IPS-NIHi7 (cell line): ENCODE data around the gene PIK3R3.

Experiments
- DNase-seq: peaks from one replicate; pipeline ENCODE4 v3.0.0; 2012; ENCODE audit warnings: mixed read lengths; ENCODE audit errors: extremely low spot score

Gene PIK3R3

DNA sequence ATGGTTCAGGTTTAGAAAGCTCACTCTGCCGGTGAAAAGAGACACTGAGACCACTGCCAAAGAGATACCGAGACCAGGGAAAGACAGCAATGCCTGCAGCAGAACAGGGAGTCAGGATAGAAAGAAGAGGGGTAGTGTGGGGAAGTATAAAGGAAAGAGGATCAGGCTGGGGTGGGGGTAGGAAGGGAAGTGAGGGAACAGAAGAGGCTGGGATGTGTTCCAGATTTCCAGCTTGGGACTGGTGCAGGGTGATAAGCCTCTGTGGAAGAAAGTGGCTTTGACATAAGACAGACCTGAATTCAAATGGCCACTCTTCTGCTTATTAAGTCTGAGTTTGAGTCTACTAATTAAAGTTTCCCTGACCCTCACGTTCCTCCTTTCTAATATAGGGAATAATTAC, 105.9 kb downstream of the PIK3R3 start:
- DNase-seq = no peak

DNA sequence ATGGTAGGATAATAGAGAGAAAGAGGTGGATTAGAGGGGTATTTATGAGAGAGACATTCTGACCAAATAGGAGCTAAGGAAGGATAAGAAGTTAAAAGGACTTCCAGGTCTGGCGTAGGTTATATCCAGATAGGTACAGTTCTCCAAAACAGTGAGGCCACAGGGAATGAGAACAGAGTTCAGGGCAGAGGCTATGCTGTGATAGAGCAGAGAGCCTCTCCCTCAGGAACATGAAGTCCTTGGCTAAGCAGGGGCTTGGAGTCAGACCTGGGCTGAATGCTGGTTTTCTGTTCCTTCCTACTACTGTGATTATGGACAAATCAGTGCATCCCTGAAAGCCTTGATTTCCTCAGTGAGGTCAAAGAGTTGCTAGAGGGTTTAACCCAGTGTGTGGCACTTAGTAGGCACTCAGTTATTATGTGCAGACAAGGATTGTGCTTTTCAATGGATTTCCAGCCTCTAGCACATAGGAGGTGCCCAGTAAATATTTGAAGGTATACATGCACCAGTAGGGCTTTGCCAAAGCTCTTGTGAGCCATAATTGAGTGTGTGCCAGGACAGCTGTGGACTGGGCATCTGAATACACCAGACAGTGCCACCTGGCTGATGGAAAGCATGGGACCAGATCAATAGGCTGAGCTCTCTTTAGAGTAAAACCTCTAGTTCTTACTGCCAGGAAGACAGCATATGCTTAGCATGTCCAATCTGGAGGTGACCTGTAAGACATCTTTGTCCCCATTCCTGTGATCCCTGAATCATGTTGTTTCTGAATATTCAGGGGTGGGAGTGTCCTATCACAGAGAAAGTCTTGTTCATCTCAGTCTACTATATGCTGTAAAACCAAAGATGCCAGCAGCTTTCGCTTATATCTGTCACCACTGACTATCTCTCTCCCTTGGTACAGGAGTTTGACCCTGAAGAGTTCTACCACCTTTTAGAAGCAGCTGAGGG, 111.1 kb downstream of the PIK3R3 start:
- DNase-seq = no peak

DNA sequence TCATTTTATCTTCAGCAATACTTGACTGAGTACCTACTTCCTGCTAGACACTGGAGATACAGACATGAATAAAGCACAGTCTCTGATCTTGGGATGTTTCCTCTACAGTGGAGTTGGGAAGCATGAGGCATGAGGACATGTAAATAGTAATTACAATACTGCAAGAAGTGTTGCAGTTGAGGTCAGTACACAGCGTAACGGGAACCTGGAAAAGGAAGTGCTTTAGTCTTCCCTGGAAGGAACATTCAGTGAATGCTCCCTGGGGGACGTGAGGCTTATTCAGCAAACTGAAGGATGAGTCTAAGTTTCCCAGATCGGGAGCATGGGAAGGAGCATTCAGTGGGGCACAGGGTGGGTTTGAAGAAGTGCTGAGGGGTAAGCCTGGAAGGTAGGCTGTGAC, 112.4 kb downstream of the PIK3R3 start:
- DNase-seq = no peak

DNA sequence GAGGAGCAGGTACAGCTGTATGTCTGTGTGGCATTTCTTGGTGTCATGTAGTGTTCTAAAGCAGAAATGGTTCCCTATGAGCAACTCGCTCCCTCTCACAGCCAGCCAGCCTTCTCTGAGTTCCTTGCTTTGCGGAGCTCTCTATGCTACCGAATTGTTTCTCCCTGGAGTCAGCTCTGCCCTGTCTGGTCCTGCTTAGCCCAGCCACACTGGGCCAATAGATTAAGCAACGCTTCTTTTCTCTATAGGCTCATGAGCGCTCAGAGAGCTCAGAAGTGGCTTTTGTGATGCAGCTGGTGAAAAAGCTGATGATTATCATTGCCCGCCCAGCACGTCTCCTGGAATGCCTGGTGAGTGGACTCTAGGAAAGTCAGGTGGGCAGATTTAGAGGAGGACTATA, 113.1 kb downstream of the PIK3R3 start:
- DNase-seq = no peak

DNA sequence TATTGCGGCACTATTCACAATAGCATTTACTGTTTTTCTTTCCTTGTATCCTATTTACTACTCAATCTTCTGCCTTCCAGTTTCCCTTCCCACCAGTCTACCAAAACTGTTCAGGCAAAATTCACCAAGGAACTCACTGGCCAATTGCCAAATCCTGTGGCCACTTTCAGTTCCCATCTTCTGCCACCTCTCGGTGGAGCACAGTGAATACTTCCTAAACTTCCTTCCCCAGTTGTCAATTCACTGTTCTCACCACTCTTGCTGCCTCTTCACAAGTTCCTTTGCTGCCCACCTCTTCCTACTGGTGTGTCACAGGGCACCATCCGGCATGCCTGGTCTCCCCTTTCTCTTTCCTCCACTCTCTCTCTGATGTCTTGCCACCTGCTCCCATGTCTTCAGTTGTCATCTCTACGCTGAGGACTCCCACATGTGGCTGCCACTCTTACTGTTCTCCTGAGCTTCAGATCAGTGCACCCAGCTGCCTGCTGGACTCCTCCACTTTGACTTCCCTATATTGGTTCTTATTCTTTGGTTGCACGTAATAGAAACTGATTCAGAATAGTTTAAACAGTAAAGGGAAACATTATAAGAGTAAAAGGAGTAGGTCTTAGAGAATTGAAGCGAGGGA, 114.4 kb downstream of the PIK3R3 start:
- DNase-seq = no peak

DNA sequence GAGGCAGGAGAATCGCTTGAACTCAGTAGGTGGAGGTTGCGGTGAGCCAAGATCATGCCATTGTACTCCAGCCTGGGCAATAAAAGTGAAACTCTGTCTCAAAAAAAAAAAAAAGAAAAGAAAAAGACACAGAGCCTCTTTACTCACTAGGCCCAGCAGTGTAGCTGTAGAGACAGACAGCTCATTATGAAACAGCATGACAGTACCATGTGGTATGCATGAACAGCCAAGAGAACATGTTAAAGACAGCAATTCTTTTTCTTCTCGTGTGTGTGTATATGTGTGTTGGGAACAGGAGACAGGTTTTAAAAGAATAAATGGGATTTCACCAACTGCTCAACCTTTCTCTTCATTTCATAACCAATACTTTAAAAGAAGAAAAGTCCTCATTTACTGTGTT, 118.8 kb downstream of the PIK3R3 start:
- no peak for DNase-seq

DNA sequence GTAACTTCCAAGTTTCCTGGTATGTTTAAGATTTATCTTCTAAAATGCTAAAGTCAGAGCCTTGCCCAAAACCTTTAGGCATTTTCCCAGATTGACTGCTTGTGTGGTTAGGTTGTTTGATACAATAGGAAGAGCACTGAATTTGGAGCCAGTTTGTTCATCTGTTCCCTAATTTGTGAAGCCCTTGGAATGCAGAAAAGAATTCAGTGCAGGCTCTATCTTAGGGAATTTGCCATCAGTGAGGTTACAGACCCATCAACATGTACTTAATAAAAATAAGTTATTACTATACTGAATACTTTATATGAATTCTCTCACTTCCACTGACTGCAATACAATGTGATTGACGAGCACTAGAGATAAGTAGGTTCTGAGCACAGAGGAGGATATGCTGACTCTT, 120.2 kb downstream of the PIK3R3 start:
- no peak for DNase-seq

DNA sequence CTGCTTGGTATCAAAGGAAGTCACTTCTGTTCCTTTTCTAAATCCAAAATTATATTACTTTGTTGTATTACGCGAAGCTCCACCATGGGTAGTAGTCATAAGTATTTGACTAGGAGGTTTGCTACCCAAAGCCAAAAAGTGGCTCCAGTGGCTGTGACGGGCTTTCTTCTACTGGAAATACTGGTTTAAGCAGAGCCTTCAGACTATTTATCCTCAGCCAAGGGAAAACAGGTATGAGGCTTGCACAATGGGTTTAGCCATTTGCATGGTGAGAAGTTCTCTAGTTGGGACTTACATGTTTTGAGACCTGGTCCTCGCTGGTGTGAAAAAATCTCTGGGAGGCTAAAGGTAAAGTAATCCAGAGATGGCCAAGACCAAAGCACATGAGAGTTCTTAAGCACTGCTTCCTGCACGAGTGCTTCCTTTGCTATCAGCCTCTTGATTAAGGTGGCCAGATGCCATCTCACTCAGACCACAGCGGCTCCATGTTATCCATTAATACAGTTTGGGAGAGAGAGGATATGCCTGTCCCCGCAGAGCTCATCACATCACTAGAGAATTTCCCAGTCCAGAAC, 121.2 kb downstream of the PIK3R3 start:
- DNase-seq = no peak

DNA sequence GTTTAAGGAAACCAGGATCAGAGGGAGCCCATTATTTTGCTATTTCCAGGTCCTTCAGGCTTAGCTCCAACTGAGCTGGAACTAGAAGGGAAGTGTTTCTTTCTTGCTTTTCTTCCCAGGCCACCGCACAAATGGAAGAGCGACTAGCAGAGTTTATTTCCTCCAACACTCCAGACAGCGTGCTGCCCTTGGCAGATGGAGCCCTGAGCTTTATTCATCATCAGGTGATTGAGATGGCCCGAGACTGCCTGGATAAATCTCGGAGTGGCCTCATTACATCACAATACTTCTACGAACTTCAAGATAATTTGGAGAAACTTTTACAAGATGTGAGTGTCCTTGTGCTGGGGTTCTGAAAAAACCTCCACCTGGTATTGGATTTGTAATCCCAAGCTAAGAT, 121.8 kb downstream of the PIK3R3 start:
- no peak for DNase-seq

DNA sequence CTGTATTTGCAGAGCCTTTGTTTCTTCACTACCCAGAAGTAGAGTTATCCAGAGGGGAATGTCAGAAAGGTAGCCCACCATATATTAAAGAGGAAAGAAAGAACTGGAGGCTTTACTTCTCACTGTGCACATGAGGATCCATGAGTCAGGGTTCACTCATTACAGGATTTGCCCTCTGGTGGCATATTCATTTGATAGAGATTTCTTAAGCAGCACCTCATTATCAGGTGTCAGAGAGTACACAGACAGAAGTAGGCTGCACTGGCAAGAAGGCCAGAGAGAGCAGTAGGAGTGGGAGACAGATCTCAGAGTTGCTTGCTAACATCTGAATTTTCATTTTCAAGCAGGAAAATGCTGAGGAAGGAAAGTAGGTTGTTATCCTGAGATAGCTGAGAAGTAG, 123.8 kb downstream of the PIK3R3 start:
- no peak for DNase-seq

DNA sequence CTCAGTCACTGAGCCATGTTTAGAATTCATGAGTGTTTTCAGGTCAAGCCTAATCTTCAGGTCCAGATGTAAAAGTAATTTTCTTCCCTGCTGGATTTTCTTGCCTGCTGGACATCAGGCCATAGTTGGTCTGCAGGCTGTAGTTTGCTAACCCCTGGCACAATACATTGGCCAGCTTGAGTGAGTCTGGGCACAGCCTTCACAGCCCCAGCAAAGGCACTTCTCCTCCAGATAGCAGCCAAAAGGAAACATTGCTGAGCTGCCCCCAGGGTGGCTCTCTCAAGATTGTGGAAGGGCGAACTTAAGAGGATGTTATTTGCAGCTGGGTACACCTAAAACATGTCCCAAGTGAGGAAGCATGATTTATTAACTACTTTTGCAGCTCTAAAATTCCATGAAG, 126.8 kb downstream of the PIK3R3 start:
- no peak for DNase-seq

DNA sequence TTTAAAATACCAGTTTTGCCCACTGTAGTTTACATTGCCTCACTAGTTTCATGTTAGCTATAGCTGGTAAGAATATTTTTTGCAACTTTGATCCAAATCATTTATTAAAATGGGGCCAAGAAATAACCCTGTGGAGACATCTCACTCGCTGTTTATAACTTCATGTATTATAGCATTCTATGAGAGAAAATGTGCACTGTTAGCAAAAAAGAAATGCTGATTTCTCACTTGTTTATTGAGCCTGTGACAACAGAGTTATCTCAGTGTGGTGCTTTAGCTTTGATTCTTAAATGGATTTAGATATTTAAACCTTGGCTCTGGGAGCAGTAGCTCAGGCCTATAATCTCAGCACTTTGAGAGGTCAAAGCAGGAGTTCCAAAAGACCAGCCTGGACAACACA, 127.9 kb downstream of the PIK3R3 start:
- DNase-seq = no peak

DNA sequence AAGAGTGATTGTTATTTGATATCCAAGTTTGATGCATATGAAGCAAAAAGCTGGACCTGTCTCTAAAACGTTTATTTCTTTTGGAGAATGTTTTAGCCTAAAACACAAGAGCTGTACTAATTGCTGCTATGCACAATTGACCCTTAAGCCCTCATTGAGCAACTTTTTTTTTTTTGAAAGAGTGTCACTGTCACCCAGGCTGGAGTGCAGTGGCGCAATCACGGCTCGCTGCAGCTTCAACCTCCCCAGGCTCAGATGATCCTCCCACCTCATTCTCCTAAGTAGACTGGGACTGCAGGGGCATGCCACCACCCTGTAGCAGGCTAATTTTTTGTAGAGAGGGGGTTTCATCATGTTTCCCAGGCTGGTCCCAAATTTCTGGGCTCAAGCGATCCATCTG, 129.1 kb downstream of the PIK3R3 start:
- DNase-seq = no peak

DNA sequence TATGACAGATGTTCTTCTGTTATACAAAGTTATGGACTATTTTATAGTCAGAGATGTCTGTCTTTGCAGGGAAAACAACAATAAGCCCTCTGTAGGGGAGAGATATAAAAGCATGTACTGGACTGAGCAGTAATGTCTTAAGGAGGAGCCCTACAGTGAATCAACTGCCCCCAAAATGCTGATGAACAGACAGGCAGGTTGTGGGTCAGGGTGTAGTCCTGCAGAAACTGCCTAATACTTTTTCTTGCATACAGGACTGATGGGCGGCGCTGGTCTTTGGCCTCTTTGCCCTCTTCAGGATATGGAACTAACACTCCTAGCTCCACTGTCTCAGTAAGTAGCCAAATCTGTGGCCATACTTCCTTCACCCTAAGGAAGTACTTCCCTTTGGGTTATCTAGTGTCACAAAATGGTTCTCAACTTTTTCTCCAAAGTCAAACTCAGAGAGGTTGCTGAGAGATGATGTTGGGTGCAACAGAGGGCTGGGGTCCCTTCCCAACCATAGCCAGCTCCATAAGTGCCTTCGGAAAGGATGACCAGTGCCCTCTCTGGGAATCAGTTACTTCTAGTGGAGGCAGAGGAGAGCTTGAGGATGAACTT, 129.8 kb downstream of the PIK3R3 start:
- DNase-seq = no peak

DNA sequence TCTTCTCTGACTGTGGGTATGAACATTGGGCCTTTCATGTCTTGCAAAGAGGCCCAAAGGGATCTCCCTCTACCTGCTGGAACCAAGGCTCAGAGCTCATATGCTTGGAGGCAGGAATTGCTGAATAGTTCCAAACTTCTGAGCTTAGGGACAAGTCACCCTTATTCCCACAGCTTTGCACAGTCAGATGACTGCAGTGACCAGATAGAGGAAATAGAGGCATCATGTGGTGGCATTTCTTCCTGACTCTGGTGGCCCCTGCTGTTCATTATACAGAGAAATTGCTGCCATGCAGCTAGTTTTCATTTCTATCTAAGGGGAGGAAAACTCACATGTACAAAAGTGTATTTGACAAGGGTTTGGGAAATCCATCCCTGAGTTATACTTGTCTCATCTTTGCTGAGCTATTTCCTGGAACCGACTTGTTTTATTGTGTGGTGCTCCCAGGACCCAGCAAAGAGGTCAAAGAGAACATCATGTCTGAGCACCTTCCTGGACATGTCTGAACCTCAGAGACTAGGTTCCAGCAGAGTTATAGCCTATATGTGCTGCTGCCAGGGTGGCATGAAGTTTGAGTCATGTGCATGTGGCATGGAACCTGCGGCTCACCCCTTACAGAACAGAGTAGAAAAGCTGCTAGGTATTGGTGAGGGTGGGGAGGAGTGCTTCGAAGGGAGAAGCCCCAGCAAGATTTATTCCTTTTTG, 131.2 kb downstream of the PIK3R3 start:
- no peak for DNase-seq

DNA sequence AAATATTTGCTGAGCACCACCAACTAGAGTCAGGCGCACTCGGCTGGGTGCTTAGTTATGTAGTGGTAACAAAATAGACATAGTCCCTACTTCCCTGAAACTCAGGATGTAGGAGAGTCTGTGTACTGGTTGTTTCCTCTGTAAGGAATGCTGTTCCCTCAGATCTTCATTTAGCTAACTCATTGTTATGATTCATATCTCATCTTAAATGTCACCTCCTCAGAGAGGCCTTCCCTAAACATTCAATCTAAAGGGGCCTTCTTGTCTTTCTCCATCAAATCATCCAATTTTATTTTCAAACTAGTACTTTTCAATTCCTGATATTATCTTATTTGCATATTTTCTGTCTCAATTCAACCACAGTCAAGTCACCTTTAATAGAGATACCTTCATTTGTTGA, 132.9 kb downstream of the PIK3R3 start:
- no peak for DNase-seq

DNA sequence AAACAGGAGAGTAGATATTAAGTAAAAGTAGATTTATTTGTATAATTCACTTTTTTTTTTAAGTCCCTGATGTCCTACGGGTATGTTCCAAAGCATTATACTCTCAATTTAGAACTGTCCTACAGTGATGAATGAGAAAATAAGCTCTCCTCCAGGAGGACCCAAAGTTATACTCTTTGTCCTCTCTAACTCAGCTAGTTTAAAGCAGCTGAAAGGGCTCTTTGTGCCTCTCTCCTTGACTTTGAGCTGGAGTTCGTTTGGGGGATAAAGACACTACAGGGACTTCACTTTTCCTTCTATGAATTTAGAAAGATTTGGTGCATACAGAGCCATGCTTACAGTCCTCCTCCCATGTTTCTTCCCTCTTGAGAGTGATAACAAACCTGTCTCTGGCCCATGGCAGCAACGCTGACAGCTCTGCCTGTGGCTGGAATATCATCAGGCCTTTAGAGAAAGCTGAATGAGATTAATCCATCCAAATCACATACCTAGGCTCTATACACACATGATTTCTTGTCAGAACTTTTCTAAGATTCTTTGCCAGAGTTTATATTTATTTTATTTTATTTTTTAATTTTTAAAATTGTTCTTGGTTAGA, 134.3 kb downstream of the PIK3R3 start:
- DNase-seq = no peak

DNA sequence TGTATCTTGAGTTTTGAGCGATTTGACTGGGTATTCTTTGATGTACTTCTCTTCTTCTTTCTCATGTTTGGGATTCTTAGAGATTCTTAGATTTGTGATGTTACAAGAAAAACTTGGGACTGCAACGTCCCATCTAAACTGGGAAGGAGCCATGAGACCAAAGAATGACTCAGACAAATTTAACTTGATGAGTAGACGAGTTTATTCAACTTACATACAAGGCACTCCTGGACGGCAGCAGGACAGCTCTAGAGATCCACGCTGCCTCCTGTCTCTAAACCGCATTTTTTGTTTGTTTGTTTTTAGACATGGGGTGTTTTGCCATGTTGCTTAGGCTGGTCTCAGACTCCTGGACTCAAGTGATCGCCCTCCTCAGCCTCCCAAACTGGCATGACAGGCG, 137.1 kb downstream of the PIK3R3 start:
- no peak for DNase-seq

DNA sequence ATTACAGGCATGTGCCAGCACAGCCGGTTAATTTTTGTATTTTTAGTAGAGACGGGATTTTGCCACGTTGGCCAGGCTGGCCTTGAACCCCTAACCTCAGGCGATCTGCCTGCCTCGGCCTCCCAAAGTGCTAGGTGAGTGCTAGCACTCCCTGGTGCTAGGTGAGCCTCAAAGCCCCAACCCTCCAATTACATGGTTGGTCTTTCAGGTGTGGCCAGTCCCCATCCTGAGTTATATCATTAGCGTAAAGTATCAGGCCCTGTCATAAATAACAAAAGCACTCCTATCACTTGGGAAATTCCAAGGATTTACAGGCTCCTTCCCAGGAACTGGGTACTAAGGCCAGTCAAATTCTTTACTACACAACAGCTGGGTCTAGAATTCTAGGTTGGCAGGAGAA, 138.0 kb downstream of the PIK3R3 start:
- DNase-seq = no peak
